Osteoblast (primary cell): ENCODE results near the gene DDC. TPM values are rescaled to one million over a fixed set of nuclear protein-coding genes. Genes with fewer than 3 reads are reported as not detected.
"Not testable (repeated sequence)": the region's sequence is repeated elsewhere in the genome, so short reads cannot be mapped to it uniquely, and the experiment has no call there.

Experiments used
- DNase-seq: peaks from one replicate; pipeline ENCODE4 v3.0.0; 2011; ENCODE audit warnings: low spot score, mixed read lengths; ENCODE audit not compliant: insufficient read length; ENCODE audit errors: missing footprints
- H2AFZ ChIP-seq: 2 replicates; pipeline ENCODE4 v1.6.0; 2011; ENCODE audit warnings: mild to moderate bottlenecking, low read length
- H3K27ac ChIP-seq: 2 replicates; pipeline ENCODE4 v1.5.1; 2011; ENCODE audit warnings: mild to moderate bottlenecking, low read depth, low read length, moderate library complexity
- H3K27me3 ChIP-seq: 2 replicates; pipeline ENCODE4 v1.6.0; 2012; ENCODE audit warnings: mild to moderate bottlenecking, control low read depth, inconsistent platforms, low read length, moderate library complexity; ENCODE audit not compliant: insufficient read depth
- H3K36me3 ChIP-seq: 2 replicates; pipeline ENCODE4 v1.5.1; 2011; ENCODE audit warnings: mild to moderate bottlenecking, low read length, control low read depth, moderate library complexity; ENCODE audit not compliant: insufficient read depth
- H3K4me1 ChIP-seq: 2 replicates; pipeline ENCODE4 v1.5.1; 2011; ENCODE audit warnings: mild to moderate bottlenecking, low read length, control low read depth, moderate library complexity; ENCODE audit not compliant: insufficient read depth
- H3K4me2 ChIP-seq: 2 replicates; pipeline ENCODE4 v1.6.0; 2011; ENCODE audit warnings: mild to moderate bottlenecking, low read length; ENCODE audit not compliant: insufficient read depth
- H3K4me3 ChIP-seq: fragments of 200-600 bp; sonication (generic); 3 replicates; pipeline ENCODE4 v1.5.1; 2012; ENCODE audit warnings: mild to moderate bottlenecking, low read length, inconsistent platforms; ENCODE audit not compliant: insufficient read depth
- H3K79me2 ChIP-seq: 2 replicates; pipeline ENCODE4 v1.6.0; 2012; ENCODE audit warnings: mild to moderate bottlenecking, low read length, control low read depth, inconsistent platforms; ENCODE audit not compliant: insufficient read depth
- H3K9me3 ChIP-seq: 2 replicates; pipeline ENCODE4 v1.5.1; 2011; ENCODE audit warnings: low read depth, low read length, control low read depth
- H4K20me1 ChIP-seq: 2 replicates; pipeline ENCODE4 v1.6.0; 2012; ENCODE audit warnings: mild to moderate bottlenecking, low read length, control low read depth; ENCODE audit not compliant: insufficient read depth
- CTCF ChIP-seq: IDR thresholded peaks from 2 replicates; pipeline ENCODE4 v1.5.1; 2011; ENCODE audit warnings: mild to moderate bottlenecking, low read depth, low read length, moderate library complexity; ENCODE audit errors: extremely low read depth
- total RNA-seq: library from RNA; depleted of rRNA; stranded (reverse); fragments of >200 nt; gene quantifications from 2 replicates; pipeline ENCODE4 v1.2.3, GENCODE V29; 2012

The DDC gene
- total RNA-seq, 1 donor = not detected

- no peak overlapping the region for H2AFZ ChIP-seq
- no peaks in the 10 kb centered on the region for H3K27me3 ChIP-seq
- no peak for DNase-seq
- no peak overlapping the region for H3K27ac ChIP-seq
- no peaks in the 10 kb centered on the region for H3K4me1 ChIP-seq
- peaks cover 7% of the 10 kb centered on the region for H3K36me3 ChIP-seq
- no peak overlapping the region for H3K4me3 ChIP-seq
- no peaks in the 10 kb centered on the region for H3K79me2 ChIP-seq
- no peak for TF ChIP-seq CTCF
- H3K4me2 ChIP-seq = no peak overlapping the region
- no peaks in the 10 kb centered on the region for H3K9me3 ChIP-seq
- H4K20me1 ChIP-seq = no peaks in the 10 kb centered on the region
These were observed 22.5 kb upstream of the DDC start for GRCh38 chr7:50587737-50588136.

- no peaks in the 10 kb centered on the region for H3K9me3 ChIP-seq
- no peaks in the 10 kb centered on the region for H3K79me2 ChIP-seq
- H4K20me1 ChIP-seq = no peaks in the 10 kb centered on the region
- H2AFZ ChIP-seq = no peak overlapping the region
- no peaks in the 10 kb centered on the region for H3K36me3 ChIP-seq
- H3K4me2 ChIP-seq = no peak overlapping the region
- no peak for TF ChIP-seq CTCF
- H3K27me3 ChIP-seq = no peaks in the 10 kb centered on the region
- H3K4me3 ChIP-seq = no peak overlapping the region
- DNase-seq = no peak
- H3K4me1 ChIP-seq = no peaks in the 10 kb centered on the region
- no peak overlapping the region for H3K27ac ChIP-seq
These were observed 19.7 kb upstream of the DDC start for GRCh38 chr7:50584793-50585408.

- Histone ChIP-seq H3K36me3 (no peaks in the 10 kb centered on the region), H2AFZ (no peak overlapping the region), H3K27me3 (no peaks in the 10 kb centered on the region), H3K79me2 (no peaks in the 10 kb centered on the region), H4K20me1 (no peaks in the 10 kb centered on the region), H3K4me3 (no peak overlapping the region), H3K9me3 (no peaks in the 10 kb centered on the region), H3K27ac (no peak overlapping the region), H3K4me2 (no peak overlapping the region), H3K4me1 (no peaks in the 10 kb centered on the region)
- DNase-seq = no peak
- no peak for TF ChIP-seq CTCF
These were observed 19.2 kb upstream of the DDC start for GRCh38 chr7:50584386-50584785.

- H2AFZ ChIP-seq, H3K79me2 ChIP-seq, H3K4me1 ChIP-seq, H4K20me1 ChIP-seq, H3K4me2 ChIP-seq, H3K9me3 ChIP-seq, H3K27me3 ChIP-seq, DNase-seq, H3K36me3 ChIP-seq, H3K4me3 ChIP-seq, H3K27ac ChIP-seq: not testable (repeated sequence)
These were observed 18.1 kb upstream of the DDC start for GRCh38 chr7:50583295-50583694.

- not testable (repeated sequence) for H3K36me3 ChIP-seq, H3K27me3 ChIP-seq, H3K4me1 ChIP-seq, DNase-seq, H3K4me2 ChIP-seq, H3K79me2 ChIP-seq, H4K20me1 ChIP-seq, H3K4me3 ChIP-seq, H3K9me3 ChIP-seq, H3K27ac ChIP-seq, H2AFZ ChIP-seq
These were observed 17.1 kb upstream of the DDC start for GRCh38 chr7:50582271-50582670.

- not testable (repeated sequence) for H2AFZ ChIP-seq, H3K4me2 ChIP-seq, H3K36me3 ChIP-seq, H3K4me3 ChIP-seq, H3K79me2 ChIP-seq, H3K27me3 ChIP-seq, DNase-seq, H3K9me3 ChIP-seq, H3K27ac ChIP-seq, H4K20me1 ChIP-seq, H3K4me1 ChIP-seq
These were observed 15.5 kb upstream of the DDC start for GRCh38 chr7:50580666-50581065.
